Uterus (tissue), 2 donors: ENCODE measurements around the gene RHOT1.
"Not testable (repeated sequence)": the region's sequence is repeated elsewhere in the genome, so short reads cannot be mapped to it uniquely, and the experiment has no call there.

Experiments
- CTCF ChIP-seq, 4 experiments: fragments of 200-600 bp in 2 of 4; fragments of 450-650 bp in 2 of 4; sonication (generic) in 2 of 4; IDR thresholded peaks; one replicate each; pipeline ENCODE4 v1.5.1; 2016 to 2019; ENCODE audit warnings: antibody characterized with exemption in 4 of 4, mild to moderate bottlenecking in 2 of 4, moderate library complexity in 1 of 4
- POLR2A ChIP-seq, 2 donors: fragments of 450-650 bp; IDR thresholded peaks; one replicate each; pipeline ENCODE4 v1.6.1; 2016; ENCODE audit warnings: antibody characterized with exemption in 2 of 2, mild to moderate bottlenecking in 1 of 2, moderate library complexity in 1 of 2

GRCh38 chr17:32100323-32100722 lies 42.0 kb upstream of the RHOT1 start:
- not testable (repeated sequence) for TF ChIP-seq CTCF, POLR2A (IDR thresholded peaks at IDR 0.05)
